ENCODE measurements around the gene CAMKMT.

The CAMKMT gene

DNA sequence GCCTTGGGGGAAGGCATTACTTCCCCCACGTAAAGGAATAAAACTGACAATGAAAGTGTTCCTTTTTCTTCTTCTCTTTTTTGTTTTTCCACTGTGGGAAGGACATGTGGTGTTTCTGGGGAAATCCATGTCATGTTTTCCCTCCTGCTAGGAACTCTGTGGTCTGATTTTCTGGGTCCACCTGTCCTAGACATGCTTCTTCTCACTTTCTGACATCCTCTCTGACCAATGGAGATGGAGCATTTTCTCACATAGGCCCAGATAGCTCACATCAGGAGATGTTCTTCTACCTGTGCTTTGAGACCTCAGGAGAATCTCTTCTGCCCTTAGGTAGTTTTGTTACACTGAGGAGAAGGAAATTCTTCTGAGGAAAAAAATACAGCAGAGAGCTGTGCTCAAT lies 327.8 kb downstream of the CAMKMT start:
- DNase-seq (ENCODE audit: low read depth): no peak

- DNase-seq (ENCODE audit: low read depth): no peak
Observed at GRCh38 chr2:44691174-44691785, 329.5 kb downstream of the CAMKMT start.

DNA sequence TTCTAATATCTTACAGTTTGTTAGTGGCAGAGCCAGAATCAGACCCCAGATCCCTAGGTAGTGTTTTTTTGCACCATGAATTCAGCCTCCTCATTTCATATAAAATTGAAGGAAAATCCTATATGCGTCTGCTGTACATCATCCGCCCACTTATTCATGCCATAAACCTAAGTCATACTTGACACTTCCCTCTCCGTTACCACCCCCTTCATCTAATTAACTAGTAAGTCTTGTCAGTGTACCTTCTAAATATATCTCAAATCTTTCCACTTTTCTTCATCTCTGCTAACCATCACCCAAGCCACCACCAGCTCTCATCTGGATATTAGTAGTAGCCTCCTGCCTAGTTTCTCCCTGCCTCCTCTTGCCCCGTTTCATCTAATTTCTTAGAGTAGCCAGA lies 331.1 kb downstream of the CAMKMT start:
- no peak for DNase-seq (ENCODE audit: low read depth)

- DNase-seq (ENCODE audit: low read depth): no peak
Observed at GRCh38 chr2:44700824-44701223, 339.1 kb downstream of the CAMKMT start.

- no peak for DNase-seq (ENCODE audit: low read depth)
Observed at GRCh38 chr2:44705356-44705755, 343.6 kb downstream of the CAMKMT start.

- DNase-seq (ENCODE audit: low read depth): no peak
Observed at GRCh38 chr2:44705876-44706480, 344.2 kb downstream of the CAMKMT start.

GRCh38 chr2:44706681-44707553 lies 345.2 kb downstream of the CAMKMT start:
- no peak for DNase-seq (ENCODE audit: low read depth)

- no peak for DNase-seq (ENCODE audit: low read depth)
Observed at GRCh38 chr2:44707945-44708660, 346.4 kb downstream of the CAMKMT start.

DNA sequence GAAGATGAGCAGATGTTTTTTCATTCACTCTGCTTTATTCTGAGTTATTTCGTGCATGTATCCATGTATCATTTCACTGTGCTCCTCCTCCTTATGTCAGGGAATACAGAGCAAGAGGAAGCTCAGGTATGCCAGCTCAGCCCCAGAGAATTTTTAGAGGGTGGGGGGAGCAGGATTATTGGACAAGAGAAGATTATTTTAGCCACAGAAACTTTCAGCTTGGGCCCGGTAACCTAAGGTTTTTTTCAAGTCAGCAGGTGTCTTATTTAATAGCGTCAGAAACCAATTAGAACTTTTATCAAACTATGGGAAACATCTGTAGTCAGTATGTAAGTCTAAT lies 346.9 kb downstream of the CAMKMT start:
- no peak for DNase-seq (ENCODE audit: low read depth)

DNA sequence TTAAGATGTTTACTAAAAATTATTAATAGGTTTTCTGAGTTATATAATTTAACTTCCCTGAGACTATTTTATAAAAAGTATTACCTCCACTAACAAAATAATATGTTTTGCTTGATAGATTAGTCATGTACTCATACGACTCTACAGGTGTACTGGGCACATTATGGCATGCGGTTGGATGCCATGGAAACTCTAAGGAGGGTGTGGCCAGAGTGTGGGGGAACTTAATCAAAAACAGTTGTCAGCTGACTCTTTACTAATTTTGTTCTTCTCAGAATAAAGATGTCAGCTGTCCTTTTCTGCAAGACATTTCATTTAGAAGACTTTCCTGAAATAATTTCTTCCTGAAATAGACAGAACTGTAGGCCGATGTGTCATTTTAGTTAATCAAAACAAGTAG lies 351.4 kb downstream of the CAMKMT start:
- no peak for DNase-seq (ENCODE audit: low read depth)

GRCh38 chr2:44715671-44716081 lies 353.9 kb downstream of the CAMKMT start:
- DNase-seq (ENCODE audit: low read depth): peak; percentile 44

DNA sequence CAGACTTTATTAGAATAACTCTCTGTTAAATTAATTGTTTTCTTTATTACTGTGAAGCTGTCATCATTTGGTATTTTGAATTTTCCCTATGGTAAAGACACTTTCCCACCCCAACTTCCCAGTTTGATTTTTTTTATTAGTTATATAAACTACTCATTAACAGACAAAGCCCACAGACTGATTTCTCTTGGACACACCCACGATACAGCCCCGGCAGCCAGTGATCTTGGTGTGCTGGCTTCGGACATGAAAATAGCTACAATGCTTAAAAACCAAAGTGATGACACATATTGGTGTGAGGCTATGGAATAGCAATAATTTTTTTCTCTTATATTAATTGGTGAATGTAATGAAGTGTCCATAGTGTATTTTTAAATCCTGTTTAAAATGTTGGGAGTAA lies 354.4 kb downstream of the CAMKMT start:
- DNase-seq (ENCODE audit: low read depth): no peak

DNA sequence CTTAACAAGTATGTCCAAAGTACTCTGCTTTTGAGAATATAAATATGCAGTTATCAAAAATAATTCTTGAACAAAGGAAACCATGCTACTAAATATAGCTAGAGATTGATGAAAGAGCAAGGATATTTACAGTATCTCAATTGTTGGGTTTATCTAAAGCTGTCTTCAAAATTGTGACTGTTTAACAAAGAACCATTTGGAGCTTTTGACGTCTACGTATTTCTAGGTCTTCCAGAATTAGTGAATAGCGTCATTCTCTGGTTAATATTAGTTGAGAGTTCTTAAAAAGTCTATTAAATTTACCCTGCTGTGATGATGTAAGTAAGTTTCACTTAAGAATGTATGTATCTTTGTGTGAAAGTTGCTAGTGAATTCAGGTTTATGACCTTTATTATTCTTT lies 356.7 kb downstream of the CAMKMT start:
- no peak for DNase-seq (ENCODE audit: low read depth)

DNA sequence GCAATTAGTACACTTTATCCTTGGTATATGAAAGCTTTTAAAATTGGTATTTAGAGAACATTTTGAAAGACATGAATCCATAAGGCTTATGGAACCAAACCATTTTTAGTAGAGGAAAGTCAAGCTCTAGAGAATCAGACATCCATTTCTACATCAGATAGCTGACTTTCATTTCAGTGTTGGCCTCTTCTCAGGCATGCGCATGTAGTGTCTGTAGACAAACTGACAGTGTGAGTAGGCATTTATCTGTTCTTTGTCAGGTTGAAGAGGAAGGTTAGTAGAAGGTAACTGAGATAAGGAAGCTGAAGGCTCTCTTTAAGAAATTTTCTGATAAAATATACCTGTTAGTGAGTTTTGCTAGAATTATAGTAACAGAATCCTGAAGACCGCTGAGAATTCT lies 357.8 kb downstream of the CAMKMT start:
- DNase-seq (ENCODE audit: low read depth): no peak

DNA sequence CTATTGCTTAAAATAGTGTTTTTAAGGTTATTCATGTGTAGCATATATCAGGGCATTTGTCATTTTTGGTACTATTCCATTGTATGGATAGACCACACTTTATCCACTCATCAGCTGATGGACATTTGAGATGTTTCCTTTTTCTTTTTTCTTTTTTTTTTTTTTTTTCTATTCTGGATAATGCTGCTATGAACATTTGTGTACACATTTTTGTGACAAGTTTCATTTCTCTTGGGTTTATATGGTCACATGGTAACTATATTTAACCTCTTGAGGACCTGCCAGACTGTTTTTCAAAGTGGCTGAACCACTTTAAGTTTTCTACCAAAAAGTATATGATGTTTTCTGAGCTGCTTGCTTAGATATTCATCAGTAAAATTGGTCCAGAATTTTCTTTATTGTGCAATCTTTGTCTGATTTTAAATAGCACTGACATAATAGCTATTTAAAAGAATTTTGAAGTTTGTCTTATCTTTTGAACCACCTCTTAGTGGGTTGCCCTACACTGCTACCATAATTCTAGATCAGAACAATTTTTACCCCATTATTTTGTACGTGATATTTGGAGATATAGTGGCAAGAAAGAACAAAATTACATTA lies 360.4 kb downstream of the CAMKMT start:
- DNase-seq (ENCODE audit: low read depth): no peak

DNA sequence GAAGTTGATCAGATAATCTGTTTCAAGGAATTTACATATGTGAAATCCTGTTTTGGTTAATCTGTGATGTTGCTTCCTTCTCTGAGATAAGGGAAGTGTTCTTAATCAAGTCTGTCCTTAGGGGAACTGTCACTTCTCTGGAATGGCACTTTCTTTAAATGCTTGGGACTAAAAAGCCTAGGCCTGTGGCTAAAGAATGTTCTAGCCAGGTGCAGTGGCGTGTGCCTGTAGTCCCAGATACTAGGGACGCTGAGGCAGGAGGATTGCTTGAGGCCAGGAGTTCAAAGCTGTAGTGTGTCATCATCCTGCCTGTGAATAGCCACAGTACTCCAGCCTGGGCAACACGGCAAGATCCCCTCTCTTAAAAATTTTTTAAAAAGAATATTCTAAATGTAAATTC lies 362.2 kb downstream of the CAMKMT start:
- DNase-seq (ENCODE audit: low read depth): no peak

DNA sequence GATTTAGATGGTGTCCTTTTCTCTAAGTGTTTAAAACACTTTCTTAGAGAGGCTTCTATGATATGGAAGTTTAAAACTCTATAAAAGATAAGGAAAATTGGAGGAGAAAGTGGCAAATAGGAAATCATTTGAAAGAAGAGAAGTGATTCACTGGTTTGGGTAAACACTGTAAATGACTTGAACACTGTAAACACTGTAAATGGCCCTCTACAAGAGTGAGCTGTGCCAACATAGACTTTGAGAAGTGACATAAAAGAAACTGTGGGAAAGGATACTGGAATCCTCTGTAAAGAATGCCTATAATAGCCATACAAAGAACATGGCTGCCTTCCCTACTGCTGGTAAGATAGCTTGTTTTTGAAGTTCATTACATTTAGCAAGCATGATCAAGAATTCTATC lies 368.8 kb downstream of the CAMKMT start:
- no peak for DNase-seq (ENCODE audit: low read depth)

- no peak for DNase-seq (ENCODE audit: low read depth)
Observed at GRCh38 chr2:44731505-44731904, 369.8 kb downstream of the CAMKMT start.

- no peak for DNase-seq (ENCODE audit: low read depth)
Observed at GRCh38 chr2:44736270-44736942, 374.7 kb downstream of the CAMKMT start.

DNA sequence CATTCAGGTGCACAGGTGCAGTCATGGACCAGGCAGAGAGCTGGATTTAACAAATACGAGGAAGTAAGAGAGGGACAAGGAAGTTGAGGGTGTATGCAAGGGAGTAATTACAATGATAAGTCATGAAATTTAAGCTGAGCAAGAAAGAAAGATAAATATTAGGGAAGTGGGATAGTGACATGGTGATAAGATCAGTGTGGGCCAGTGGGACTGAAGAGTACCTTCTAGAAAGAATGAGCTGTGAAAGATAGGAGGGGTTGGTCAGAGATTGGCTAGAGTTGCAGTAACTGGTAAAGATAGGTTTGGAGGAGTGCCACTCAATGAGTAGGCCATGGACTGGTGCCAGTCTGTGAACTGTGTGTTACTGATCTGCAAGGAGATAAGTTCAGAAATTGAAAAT lies 378.9 kb downstream of the CAMKMT start:
- peak; percentile 13 for DNase-seq (ENCODE audit: low read depth)

DNA sequence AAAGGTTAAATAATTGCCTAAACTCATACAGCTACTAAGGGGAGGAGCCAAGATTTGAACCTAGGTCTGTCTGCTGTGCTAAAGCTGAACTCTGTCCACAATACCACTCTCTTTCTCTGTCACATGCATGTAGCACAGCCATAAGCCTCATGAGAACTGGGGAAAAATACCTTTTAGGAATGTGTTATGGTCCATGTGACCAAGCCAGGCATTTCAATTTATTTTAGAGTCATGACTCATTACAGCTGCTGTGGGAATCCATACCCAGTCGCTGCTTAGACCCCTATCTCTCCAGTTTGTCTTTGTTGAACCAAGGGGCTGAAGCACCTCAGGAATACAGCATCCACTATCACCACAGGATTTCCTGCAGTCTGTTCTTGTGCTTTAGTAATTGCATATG lies 379.8 kb downstream of the CAMKMT start:
- DNase-seq (ENCODE audit: low read depth): peak; percentile 11

DNA sequence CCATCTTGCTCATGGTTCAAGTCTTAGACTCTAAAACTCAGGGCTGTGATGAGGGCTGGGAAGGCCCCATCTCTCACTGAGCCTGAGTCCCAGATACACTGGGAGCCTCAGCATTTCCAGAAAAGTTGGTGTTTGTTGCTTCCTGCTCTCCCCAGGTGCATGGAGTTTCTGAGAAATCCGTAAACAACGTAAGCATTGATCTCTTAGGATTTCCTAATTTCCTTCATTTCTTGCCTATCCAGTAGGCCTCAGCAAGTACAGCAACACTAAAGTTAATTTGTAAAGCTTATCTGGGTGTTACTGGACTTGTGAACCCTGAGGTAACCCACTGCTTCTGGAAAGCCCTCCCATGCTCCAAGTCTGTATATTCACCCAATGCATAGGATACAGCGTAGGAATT lies 380.3 kb downstream of the CAMKMT start:
- DNase-seq (ENCODE audit: low read depth): no peak

Data from iris pigment epithelial cell (primary cell).